A549 (cell line): ENCODE data around the gene RBCK1. TPM values are rescaled to one million over a fixed set of nuclear protein-coding genes. Genes with fewer than 3 reads are reported as not detected.
"Not testable (repeated sequence)": the region's sequence is repeated elsewhere in the genome, so short reads cannot be mapped to it uniquely, and the experiment has no call there.

Experiments used
- ATAC-seq, 2 experiments: fragments of 200-7000 bp in 1 of 2; fragments of >200 bp in 1 of 2; cut with Nextera tagmentation in 1 of 2; cut with Tn5 transposase in 1 of 2; 3 replicates each; pipeline versions ENCODE4 v1.8.0 to v1.9.1; 2018 to 2020; ENCODE audit warnings: mild to moderate bottlenecking in 1 of 2, moderate library complexity in 1 of 2
- CTCF ChIA-PET: fragments of 300-600 bp; sonication (Branson Sonifier 250); formaldehyde crosslinking; extraction: SDS; loops from one replicate; lab custom pipeline; 2021; ENCODE audit warnings: antibody characterized with exemption, inconsistent platforms; lab: Yijun Ruan, JAX
- POLR2A ChIA-PET: fragments of 350-600 bp; formaldehyde crosslinking; extraction: SDS; loops from one replicate; lab custom pipeline; 2021; ENCODE audit warnings: antibody characterized with exemption, inconsistent platforms; lab: Yijun Ruan, JAX
- DNase-seq, 2 experiments: peaks; one replicate each; pipeline versions ENCODE4 v3.0.0 to v3.0.0-alpha.2; 2011 to 2016; ENCODE audit warnings: low read depth in 1 of 2, low spot score in 1 of 2
- FAIRE-seq: peaks from 2 replicates; lab custom pipeline; 2011; peaks lifted over from hg19 to GRCh38; lab: Jason Lieb, UNC
- H3K27ac ChIP-seq, 2 experiments: fragments of >200 bp; sonication (Bioruptor Twin); formaldehyde crosslinking; 3 replicates each; pipeline ENCODE4 v1.5.1; 2016 to 2017
- H3K4me1 ChIP-seq: fragments of >200 bp; sonication (Bioruptor Twin); formaldehyde crosslinking; 3 replicates; pipeline ENCODE4 v1.6.1; 2016
- H3K4me2 ChIP-seq: fragments of >200 bp; sonication (Bioruptor Twin); formaldehyde crosslinking; 3 replicates; pipeline ENCODE4 v1.6.1; 2016
- H3K4me3 ChIP-seq: fragments of >200 bp; sonication (Bioruptor Twin); formaldehyde crosslinking; 3 replicates; pipeline ENCODE4 v1.5.1; 2016
- H3K9me3 ChIP-seq: fragments of >200 bp; sonication (Bioruptor Twin); formaldehyde crosslinking; 3 replicates; pipeline ENCODE4 v1.6.1; 2016
- ATOH8 ChIP-seq: fragments of 250-450 bp; sonication (Bioruptor Pico); IDR thresholded peaks from 2 replicates; pipeline ENCODE4 v1.5.0; 2020; ENCODE audit warnings: low read depth, mild to moderate bottlenecking, moderate library complexity
- BCL3 ChIP-seq: fragments of >200 bp; sonication (Bioruptor Twin); formaldehyde crosslinking; IDR thresholded peaks from 3 replicates; pipeline ENCODE4 v1.6.1; 2016
- BHLHE40 ChIP-seq: IDR thresholded peaks from 2 replicates; pipeline ENCODE4 v1.6.1; 2012; ENCODE audit warnings: low read depth, low read length, inconsistent platforms
- CBX2 ChIP-seq: fragments of 200-600 bp; sonication (generic); IDR thresholded peaks from 2 replicates; pipeline ENCODE4 v1.6.1; 2016; ENCODE audit warnings: low read depth, mild to moderate bottlenecking, borderline replicate concordance
- CBX8 ChIP-seq: fragments of 200-600 bp; sonication (generic); IDR thresholded peaks from 2 replicates; pipeline ENCODE4 v1.6.1; 2016
- CEBPB ChIP-seq, 2 experiments: fragments of >200 bp in 1 of 2; sonication (Bioruptor Twin) in 1 of 2; formaldehyde crosslinking in 1 of 2; IDR thresholded peaks; 2 replicates each; pipeline ENCODE4 v1.6.1; 2012 to 2016
- E2F6 ChIP-seq: IDR thresholded peaks from 2 replicates; pipeline ENCODE4 v1.6.1; 2012; ENCODE audit warnings: low read depth, borderline replicate concordance
- EP300 ChIP-seq, 2 experiments: fragments of >200 bp; sonication (Bioruptor Twin); formaldehyde crosslinking; IDR thresholded peaks; 2 replicates in 1 of 2; 3 replicates in 1 of 2; pipeline ENCODE4 v1.6.1; 2016 to 2017
- GATA3 ChIP-seq: IDR thresholded peaks from 2 replicates; pipeline ENCODE4 v1.6.1; 2012; ENCODE audit warnings: borderline replicate concordance
- HES2 ChIP-seq: fragments of >200 bp; sonication (Bioruptor Twin); formaldehyde crosslinking; IDR thresholded peaks from 2 replicates; pipeline ENCODE4 v1.6.1; 2016
- HEYL ChIP-seq: fragments of 250-450 bp; sonication (Bioruptor Pico); IDR thresholded peaks from 2 replicates; pipeline ENCODE4 v1.8.0; 2021; ENCODE audit warnings: mild to moderate bottlenecking, moderate library complexity
- JUN ChIP-seq, 2 experiments: fragments of >200 bp; sonication (Bioruptor Twin); formaldehyde crosslinking; IDR thresholded peaks; 2 replicates in 1 of 2; 3 replicates in 1 of 2; pipeline ENCODE4 v1.6.1; 2016 to 2017
- KDM5A ChIP-seq: fragments of 200-600 bp; sonication (generic); IDR thresholded peaks from 2 replicates; pipeline ENCODE4 v1.6.1; 2016; ENCODE audit warnings: antibody characterized with exemption, mild to moderate bottlenecking
- MAFK ChIP-seq: fragments of 450-650 bp; IDR thresholded peaks from 2 replicates; pipeline ENCODE4 v1.6.1; 2014; ENCODE audit not compliant: partially characterized antibody
- MYC ChIP-seq: IDR thresholded peaks from 2 replicates; pipeline ENCODE4 v1.6.1; 2012; ENCODE audit warnings: mild to moderate bottlenecking, inconsistent platforms, low read length, improper control_type of control experiment, borderline replicate concordance
- POLR2AphosphoS2 ChIP-seq: conservative IDR thresholded peaks from 2 replicates; pipeline ENCODE4 v1.6.1; 2012; ENCODE audit warnings: low read length, improper control_type of control experiment, inconsistent platforms
- RARB ChIP-seq: fragments of 250-450 bp; sonication (Bioruptor Pico); IDR thresholded peaks from 2 replicates; pipeline ENCODE4 v1.8.0; 2021; ENCODE audit warnings: mild to moderate bottlenecking, moderate library complexity
- RCOR1 ChIP-seq: fragments of 150-350 bp; IDR thresholded peaks from 2 replicates; pipeline ENCODE4 v1.6.1; 2014; ENCODE audit warnings: antibody characterized with exemption, low read length, low read depth
- REST ChIP-seq: fragments of 200-600 bp; sonication (generic); IDR thresholded peaks from 2 replicates; pipeline ENCODE4 v1.6.1; 2016; ENCODE audit warnings: antibody characterized with exemption, mild to moderate bottlenecking, moderate library complexity
- RFX5 ChIP-seq: fragments of 450-650 bp; IDR thresholded peaks from 2 replicates; pipeline ENCODE4 v1.7.1; 2014; ENCODE audit warnings: antibody characterized with exemption, mild to moderate bottlenecking, moderate library complexity
- RNF2 ChIP-seq: fragments of 200-600 bp; sonication (generic); IDR thresholded peaks from 2 replicates; pipeline ENCODE4 v1.6.1; 2016; ENCODE audit warnings: low read depth, mild to moderate bottlenecking, antibody characterized with exemption, moderate library complexity, borderline replicate concordance
- TFCP2L1 ChIP-seq: fragments of 250-450 bp; sonication (Bioruptor Pico); IDR thresholded peaks from 2 replicates; pipeline ENCODE4 v1.5.0; 2021; ENCODE audit warnings: mild to moderate bottlenecking
- ZC3H11A ChIP-seq: fragments of 450-650 bp; IDR thresholded peaks from 2 replicates; pipeline ENCODE4 v1.6.1; 2014; ENCODE audit warnings: antibody characterized with exemption, mild to moderate bottlenecking
- WGBS: methylation state at CpG from one replicate; pipeline ENCODE4 v1.1.6; 2017; ENCODE audit errors: missing lambda C conversion rate; 5-methylcytosine and 5-hydroxymethylcytosine counted together
- polyA plus RNA-seq, 4 experiments: library from polyadenylated mRNA; depleted of rRNA in 3 of 4; stranded (reverse); fragments of >200 nt; fragmentation: RNase III in 1 of 4; extraction: RNeasy Plus Mini Kit Qiagen cat#74134 plus additional on column Dnase treatment in 1 of 4; gene quantifications; 2 replicates in 3 of 4; 3 replicates in 1 of 4; pipeline ENCODE4 v1.2.3, GENCODE V29; 2011 to 2017

RBCK1 gene
- polyA plus RNA-seq, 2 of the 4 experiments (the other 2 are of a cell fraction), result 117 to 222 TPM

- TF ChIP-seq BCL3, result no peak; the same call in 2 of the 3 replicates
Measured at GRCh38 chr20:371755-372542, 36.1 kb upstream of the RBCK1 start (continued).

GRCh38 chr20:372543-373082 is 35.5 kb upstream of the RBCK1 start:
- ATAC-seq, FAIRE-seq, H3K4me3 ChIP-seq, H3K9me3 ChIP-seq, DNase-seq: not testable (repeated sequence)
- 89% methylated on average over 11 of the region's 11 CpGs for whole genome bisulfite sequencing
- H3K27ac ChIP-seq, result peak overlapping the region; percentile 94 to 98
- ChIA-PET CTCF (interaction anchor here (0.8 to 50.3 kb wide), 9 partner anchors 10 to 367 kb away, joined by 3 to 1229 read pairs (median 5); no protein-coding TSS in a partner anchor), POLR2A (interaction anchor here (0.7 to 5.7 kb wide), 6 partner anchors 10 to 35 kb away, joined by 3 to 77 read pairs (median 4); partner anchors contain the start of genes RBCK1 and TRIB3)
- H3K4me1 ChIP-seq, result peaks cover 79% of the 10 kb centered on the region
- H3K4me2 ChIP-seq, result peak overlapping the region; percentile 54

GRCh38 chr20:373171-373890 is 34.8 kb upstream of the RBCK1 start:
- 71% methylated on average over 9 of the region's 9 CpGs for WGBS
- peaks cover 84% of the 10 kb centered on the region for H3K4me1 ChIP-seq
- peak; percentile 41 to 59; a peak in 2 of 4 replicates for TF ChIP-seq CEBPB (IDR thresholded peaks at IDR 0.05)
- no peak for TF ChIP-seq ATOH8 (CRISPR knock-in tag)
- no peak for TF ChIP-seq ZC3H11A
- TF ChIP-seq POLR2AphosphoS2, result no peak
- TF ChIP-seq GATA3, result no peak
- no peak for TF ChIP-seq CBX8
- no peak for TF ChIP-seq BCL3
- TF ChIP-seq KDM5A, result no peak
- TF ChIP-seq CBX2, result no peak
- TF ChIP-seq RARB, result no peak
- TF ChIP-seq RNF2, result no peak
- TF ChIP-seq TFCP2L1 (CRISPR knock-in tag), result no peak
- TF ChIP-seq HEYL (CRISPR knock-in tag), result 0 out of 2 replicates have a peak, but pooled peaks have one; percentile 35
- peak in 1 of 2 experiments; percentile 49; a peak in 2 of 5 replicates for TF ChIP-seq JUN (IDR thresholded peaks at IDR 0.05)
- no peak for TF ChIP-seq HES2
- no peak for TF ChIP-seq BHLHE40
- TF ChIP-seq EP300 (IDR thresholded peaks at IDR 0.05), result peak; percentile 34 to 47; a peak in 1 of 5 replicates
- TF ChIP-seq MAFK, result no peak
- TF ChIP-seq RFX5, result peak; percentile 76
- TF ChIP-seq REST, result no peak
- TF ChIP-seq E2F6, result no peak
- TF ChIP-seq RCOR1, result no peak
- TF ChIP-seq MYC, result no peak

More at GRCh38 chr20:373171-373890, 34.8 kb upstream of the RBCK1 start:
- no peak overlapping the region for H3K4me3 ChIP-seq
- CTCF ChIA-PET, result interaction anchor here (0.9 to 50.3 kb wide), 7 partner anchors 11 to 189 kb away, joined by 3 to 1229 read pairs (median 4); no protein-coding TSS in a partner anchor
- no peaks in the 10 kb centered on the region for H3K9me3 ChIP-seq
- H3K4me2 ChIP-seq, result peak overlapping the region; percentile 54
- no peak for FAIRE-seq
- peak; percentile 47 to 76 for ATAC-seq
- peak; percentile 90 to 93 for DNase-seq
- POLR2A ChIA-PET, result interaction anchor here (0.8 to 5.7 kb wide), 5 partner anchors 10 to 34 kb away, joined by 3 to 77 read pairs (median 6); partner anchors contain the start of genes RBCK1 and TRIB3
- peak overlapping the region; percentile 94 to 98 for H3K27ac ChIP-seq
